ENCODE results near the gene KRT3. TPM values are rescaled to one million over a fixed set of nuclear protein-coding genes. Genes with fewer than 3 reads are reported as not detected.

The KRT3 gene
- total RNA-seq, 6 experiments from 2014 or later = not detected

- H3K9me3 ChIP-seq = no peaks in the 10 kb centered on the region
- H3K4me1 ChIP-seq = no peaks in the 10 kb centered on the region
- H3K4me3 ChIP-seq = no peak overlapping the region
- no peaks in the 10 kb centered on the region for H3K36me3 ChIP-seq
- DNase-seq (no peak), ATAC-seq (no peak)
- H3K27ac ChIP-seq = no peak overlapping the region
- intact Hi-C loops (cut with DNase I) = no loop called here
- WGBS (ENCODE audit: insufficient coverage, low coverage, low lambda C conversion rate, missing lambda C conversion rate) = 58% methylated on average over 4 of the region's 10 CpGs
- TF ChIP-seq POLR2A (IDR thresholded peaks at IDR 0.05) (no peak), CTCF (IDR thresholded peaks at IDR 0.05) (no peak)
- no peaks in the 10 kb centered on the region for H3K27me3 ChIP-seq
These were observed 27.3 kb downstream of the KRT3 start for GRCh38 chr12:52768479-52769200.

GRCh38 chr12:52767427-52767826 lies 28.5 kb downstream of the KRT3 start:
- WGBS (ENCODE audit: insufficient coverage, low coverage, low lambda C conversion rate, missing lambda C conversion rate) = 63% methylated on average over 3 of the region's 3 CpGs
- Histone ChIP-seq H3K27ac (no peak overlapping the region), H3K27me3 (no peaks in the 10 kb centered on the region), H3K9me3 (no peaks in the 10 kb centered on the region), H3K4me3 (no peak overlapping the region), H3K4me1 (no peaks in the 10 kb centered on the region), H3K36me3 (no peaks in the 10 kb centered on the region)
- intact Hi-C loops (cut with DNase I) = no loop called here
- ATAC-seq (no peak), DNase-seq (no peak)
- no peak for TF ChIP-seq CTCF (IDR thresholded peaks at IDR 0.05)
- no peak for TF ChIP-seq POLR2A (IDR thresholded peaks at IDR 0.05)

- WGBS (ENCODE audit: insufficient coverage, low coverage, low lambda C conversion rate, missing lambda C conversion rate) = 17% methylated on average over 1 of the region's 1 CpG
- H3K9me3 ChIP-seq = no peaks in the 10 kb centered on the region
- intact Hi-C loops (cut with DNase I) = no loop called here
- TF ChIP-seq POLR2A (IDR thresholded peaks at IDR 0.05) (no peak), CTCF (IDR thresholded peaks at IDR 0.05) (no peak)
- H3K36me3 ChIP-seq = no peaks in the 10 kb centered on the region
- no peak overlapping the region for H3K27ac ChIP-seq
- H3K27me3 ChIP-seq = no peaks in the 10 kb centered on the region
- no peak overlapping the region for H3K4me3 ChIP-seq
- H3K4me1 ChIP-seq = no peaks in the 10 kb centered on the region
- no peak for DNase-seq
- no peak for ATAC-seq
These were observed 28.9 kb downstream of the KRT3 start for GRCh38 chr12:52767020-52767379.

GRCh38 chr12:52766351-52767019 lies 29.4 kb downstream of the KRT3 start:
- Histone ChIP-seq H3K4me3 (no peak overlapping the region), H3K27me3 (no peaks in the 10 kb centered on the region), H3K36me3 (no peaks in the 10 kb centered on the region), H3K4me1 (no peaks in the 10 kb centered on the region), H3K9me3 (no peaks in the 10 kb centered on the region), H3K27ac (no peak overlapping the region)
- ATAC-seq (no peak), DNase-seq (no peak)
- WGBS (ENCODE audit: insufficient coverage, low coverage, low lambda C conversion rate, missing lambda C conversion rate) = 68% methylated on average over 5 of the region's 5 CpGs
- intact Hi-C loops (cut with DNase I) = no loop called here
- TF ChIP-seq CTCF (IDR thresholded peaks at IDR 0.05) = no peak
- TF ChIP-seq POLR2A (IDR thresholded peaks at IDR 0.05) = no peak
